ENCODE measurements around the gene NCS1. TPM values are rescaled to one million over a fixed set of nuclear protein-coding genes. Genes with fewer than 3 reads are reported as not detected.

Gene NCS1
- polyA plus RNA-seq, 3 donors = not detected

DNA sequence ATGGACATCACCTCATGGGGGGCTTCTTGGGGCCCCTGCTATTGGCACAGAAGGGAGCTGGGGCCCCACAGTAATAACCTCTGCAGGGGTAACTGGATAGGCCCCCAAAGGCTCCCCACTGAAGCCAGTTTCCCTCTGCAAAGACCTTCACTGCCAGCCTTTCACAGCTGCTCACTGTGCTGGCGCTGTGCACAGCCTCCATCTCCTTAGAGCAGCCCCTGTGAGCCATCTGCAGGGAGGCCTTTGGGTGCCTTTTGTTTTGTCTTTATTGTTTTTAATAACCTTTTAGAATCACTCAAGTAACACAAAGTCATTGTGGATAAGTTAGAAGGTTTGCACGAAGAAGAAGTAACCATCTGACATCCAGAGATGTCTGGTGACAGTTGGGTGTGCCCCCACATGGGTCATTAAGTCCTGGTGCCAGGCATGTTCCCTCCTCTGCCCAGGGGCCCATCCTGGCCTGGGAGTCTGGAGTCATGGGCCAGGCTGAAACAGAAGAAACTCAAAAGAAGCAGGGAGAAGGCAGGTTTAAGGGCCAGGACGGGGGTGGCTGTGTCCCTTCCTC, 42.7 kb downstream of the NCS1 start:
- Histone ChIP-seq H3K36me3 (replicated peaks in 1 of 2; ENCODE audit: control insufficient read depth in 1 of 2, insufficient read depth in 2 of 2, low read length in 2 of 2) (no peaks in the 10 kb centered on the region), H3K27me3 (ENCODE audit: control insufficient read depth in 2 of 2, insufficient read depth in 2 of 2, low read length in 2 of 2) (no peaks in the 10 kb centered on the region), H2AFZ (ENCODE audit: insufficient read depth, low read depth, low read length, poor library complexity, severe bottlenecking) (no peak overlapping the region), H4K20me1 (ENCODE audit: insufficient read depth, low read length) (no peaks in the 10 kb centered on the region), H3K27ac (ENCODE audit: low read depth in 1 of 2, low read length in 2 of 2) (no peak overlapping the region), H3K79me2 (ENCODE audit: insufficient read depth, low read length) (no peaks in the 10 kb centered on the region), H3K9ac (ENCODE audit: insufficient read depth, low read length, poor library complexity, severe bottlenecking) (no peak overlapping the region), H3K4me1 (ENCODE audit: control insufficient read depth in 1 of 2, insufficient read depth in 2 of 2, low read length in 2 of 2) (no peaks in the 10 kb centered on the region), H3K9me3 (replicated peaks in 1 of 2; ENCODE audit: control insufficient read depth in 1 of 2, insufficient read depth in 1 of 2, low read length in 2 of 2) (no peaks in the 10 kb centered on the region), H3K4me3 (replicated peaks in 1 of 3; ENCODE audit: low read depth in 2 of 3, low read length in 3 of 3) (no peak overlapping the region), H3K4me2 (replicated peaks; ENCODE audit: extremely low read depth, low read length, poor library complexity, severe bottlenecking) (no peak overlapping the region)
- 78% methylated on average over 1 of the region's 3 CpGs for WGBS (ENCODE audit: insufficient coverage)
- no peak for DNase-seq
- no peaks in the 10 kb centered on the region for H3K36me3 Mint-ChIP-seq
- intact Hi-C loops (cut with micrococcal nuclease) = no loop called here
- peaks cover 1 to 3% (median 3%) of the 10 kb centered on the region in 3 donors for H3K27me3 Mint-ChIP-seq (ENCODE audit: low read depth in 3 of 3)
- no peak overlapping the region for H3K27ac Mint-ChIP-seq
- peaks cover 0 to 2% (median 0%) of the 10 kb centered on the region in 7 donors for H3K9me3 Mint-ChIP-seq
- TF ChIP-seq, protein P1, sequence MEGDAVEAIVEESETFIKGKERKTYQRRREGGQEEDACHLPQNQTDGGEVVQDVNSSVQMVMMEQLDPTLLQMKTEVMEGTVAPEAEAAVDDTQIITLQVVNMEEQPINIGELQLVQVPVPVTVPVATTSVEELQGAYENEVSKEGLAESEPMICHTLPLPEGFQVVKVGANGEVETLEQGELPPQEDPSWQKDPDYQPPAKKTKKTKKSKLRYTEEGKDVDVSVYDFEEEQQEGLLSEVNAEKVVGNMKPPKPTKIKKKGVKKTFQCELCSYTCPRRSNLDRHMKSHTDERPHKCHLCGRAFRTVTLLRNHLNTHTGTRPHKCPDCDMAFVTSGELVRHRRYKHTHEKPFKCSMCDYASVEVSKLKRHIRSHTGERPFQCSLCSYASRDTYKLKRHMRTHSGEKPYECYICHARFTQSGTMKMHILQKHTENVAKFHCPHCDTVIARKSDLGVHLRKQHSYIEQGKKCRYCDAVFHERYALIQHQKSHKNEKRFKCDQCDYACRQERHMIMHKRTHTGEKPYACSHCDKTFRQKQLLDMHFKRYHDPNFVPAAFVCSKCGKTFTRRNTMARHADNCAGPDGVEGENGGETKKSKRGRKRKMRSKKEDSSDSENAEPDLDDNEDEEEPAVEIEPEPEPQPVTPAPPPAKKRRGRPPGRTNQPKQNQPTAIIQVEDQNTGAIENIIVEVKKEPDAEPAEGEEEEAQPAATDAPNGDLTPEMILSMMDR (IDR thresholded peaks at IDR 0.05) = no peak
- H3K4me1 Mint-ChIP-seq = no peaks in the 10 kb centered on the region
- no peak overlapping the region for H3K4me3 Mint-ChIP-seq

DNA sequence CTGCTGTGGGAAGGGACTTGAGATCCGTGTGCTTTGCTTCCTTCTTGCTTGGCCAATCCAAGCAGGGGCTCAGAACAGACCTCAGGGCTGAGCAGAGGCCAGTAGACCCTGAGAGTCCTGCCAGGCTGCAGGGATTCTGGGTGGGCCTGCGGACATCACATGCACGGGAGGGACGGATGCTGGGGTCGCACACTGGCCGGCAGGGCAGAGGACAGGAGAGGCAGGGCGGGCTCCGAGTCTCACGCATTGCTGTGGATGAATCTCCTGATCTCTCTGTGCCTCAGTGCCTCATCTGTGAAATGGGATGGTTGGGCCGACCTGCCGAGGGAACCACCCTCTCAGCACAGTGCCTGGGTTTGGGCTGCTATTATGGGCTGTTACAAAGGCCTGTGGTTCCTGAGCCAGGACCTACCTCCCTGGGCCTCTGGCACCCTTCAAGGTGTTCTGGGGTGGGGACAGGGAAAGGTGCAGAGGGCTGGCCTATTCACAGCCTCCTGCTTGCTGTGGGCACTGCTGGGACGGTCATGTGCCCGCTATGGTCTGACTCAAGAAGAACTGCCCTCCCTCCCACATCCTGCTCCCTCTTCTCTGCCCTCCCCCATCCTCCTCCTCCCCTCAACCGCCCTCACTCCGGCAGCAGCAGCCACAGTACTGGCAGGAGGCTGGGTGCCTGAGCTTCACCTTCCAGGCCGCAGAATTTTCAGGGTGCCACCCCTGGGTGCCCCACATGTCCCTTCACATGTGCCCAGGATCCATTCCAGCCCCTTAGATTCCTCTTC, 43.3 kb downstream of the NCS1 start:
- Histone ChIP-seq H3K4me3 (replicated peaks in 1 of 3; ENCODE audit: low read depth in 2 of 3, low read length in 3 of 3) (no peak overlapping the region), H3K9me3 (replicated peaks in 1 of 2; ENCODE audit: control insufficient read depth in 1 of 2, insufficient read depth in 1 of 2, low read length in 2 of 2) (no peaks in the 10 kb centered on the region), H3K9ac (ENCODE audit: insufficient read depth, low read length, poor library complexity, severe bottlenecking) (no peak overlapping the region), H3K27ac (ENCODE audit: low read depth in 1 of 2, low read length in 2 of 2) (no peak overlapping the region), H3K4me2 (replicated peaks; ENCODE audit: extremely low read depth, low read length, poor library complexity, severe bottlenecking) (no peak overlapping the region), H4K20me1 (ENCODE audit: insufficient read depth, low read length) (no peaks in the 10 kb centered on the region), H3K79me2 (ENCODE audit: insufficient read depth, low read length) (no peaks in the 10 kb centered on the region), H3K36me3 (replicated peaks in 1 of 2; ENCODE audit: control insufficient read depth in 1 of 2, insufficient read depth in 2 of 2, low read length in 2 of 2) (no peaks in the 10 kb centered on the region), H3K4me1 (ENCODE audit: control insufficient read depth in 1 of 2, insufficient read depth in 2 of 2, low read length in 2 of 2) (no peaks in the 10 kb centered on the region), H3K27me3 (ENCODE audit: control insufficient read depth in 2 of 2, insufficient read depth in 2 of 2, low read length in 2 of 2) (no peaks in the 10 kb centered on the region), H2AFZ (ENCODE audit: insufficient read depth, low read depth, low read length, poor library complexity, severe bottlenecking) (no peak overlapping the region)
- H3K4me3 Mint-ChIP-seq = no peak overlapping the region
- H3K4me1 Mint-ChIP-seq = no peaks in the 10 kb centered on the region
- TF ChIP-seq, protein P1 (IDR thresholded peaks at IDR 0.05) = no peak
- 71% methylated on average over 13 of the region's 16 CpGs for WGBS (ENCODE audit: insufficient coverage)
- peaks cover 0 to 2% (median 0%) of the 10 kb centered on the region in 7 donors for H3K9me3 Mint-ChIP-seq
- H3K36me3 Mint-ChIP-seq = no peaks in the 10 kb centered on the region
- intact Hi-C loops (cut with micrococcal nuclease) = no loop called here
- no peak for DNase-seq
- peaks cover 0 to 3% (median 1%) of the 10 kb centered on the region in 3 donors for H3K27me3 Mint-ChIP-seq (ENCODE audit: low read depth in 3 of 3)
- H3K27ac Mint-ChIP-seq = no peak overlapping the region
